Subcutaneous adipose tissue (tissue), 4 donors: ENCODE results near the gene CPA5. TPM values are rescaled to one million over a fixed set of nuclear protein-coding genes. Genes with fewer than 3 reads are reported as not detected.

Experiments
- total RNA-seq, 4 donors: library from RNA; depleted of rRNA; stranded (reverse); fragments of >200 nt; gene quantifications; one replicate each; pipeline ENCODE4 v1.1.0, GENCODE V29; 2016
- TF ChIP-seq, protein P1 (sequence below): fragments of 450-650 bp; IDR thresholded peaks from one replicate; pipeline ENCODE4 v1.5.1; 2016; ENCODE audit warnings: low read depth, mild to moderate bottlenecking, control low read depth, antibody characterized with exemption, moderate library complexity

CPA5 gene
- total RNA-seq, 4 donors from 2014 or later: not detected

GRCh38 chr7:130302649-130303048 lies 42.0 kb upstream of the CPA5 start:
- TF ChIP-seq, protein P1, sequence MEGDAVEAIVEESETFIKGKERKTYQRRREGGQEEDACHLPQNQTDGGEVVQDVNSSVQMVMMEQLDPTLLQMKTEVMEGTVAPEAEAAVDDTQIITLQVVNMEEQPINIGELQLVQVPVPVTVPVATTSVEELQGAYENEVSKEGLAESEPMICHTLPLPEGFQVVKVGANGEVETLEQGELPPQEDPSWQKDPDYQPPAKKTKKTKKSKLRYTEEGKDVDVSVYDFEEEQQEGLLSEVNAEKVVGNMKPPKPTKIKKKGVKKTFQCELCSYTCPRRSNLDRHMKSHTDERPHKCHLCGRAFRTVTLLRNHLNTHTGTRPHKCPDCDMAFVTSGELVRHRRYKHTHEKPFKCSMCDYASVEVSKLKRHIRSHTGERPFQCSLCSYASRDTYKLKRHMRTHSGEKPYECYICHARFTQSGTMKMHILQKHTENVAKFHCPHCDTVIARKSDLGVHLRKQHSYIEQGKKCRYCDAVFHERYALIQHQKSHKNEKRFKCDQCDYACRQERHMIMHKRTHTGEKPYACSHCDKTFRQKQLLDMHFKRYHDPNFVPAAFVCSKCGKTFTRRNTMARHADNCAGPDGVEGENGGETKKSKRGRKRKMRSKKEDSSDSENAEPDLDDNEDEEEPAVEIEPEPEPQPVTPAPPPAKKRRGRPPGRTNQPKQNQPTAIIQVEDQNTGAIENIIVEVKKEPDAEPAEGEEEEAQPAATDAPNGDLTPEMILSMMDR: no peak

DNA sequence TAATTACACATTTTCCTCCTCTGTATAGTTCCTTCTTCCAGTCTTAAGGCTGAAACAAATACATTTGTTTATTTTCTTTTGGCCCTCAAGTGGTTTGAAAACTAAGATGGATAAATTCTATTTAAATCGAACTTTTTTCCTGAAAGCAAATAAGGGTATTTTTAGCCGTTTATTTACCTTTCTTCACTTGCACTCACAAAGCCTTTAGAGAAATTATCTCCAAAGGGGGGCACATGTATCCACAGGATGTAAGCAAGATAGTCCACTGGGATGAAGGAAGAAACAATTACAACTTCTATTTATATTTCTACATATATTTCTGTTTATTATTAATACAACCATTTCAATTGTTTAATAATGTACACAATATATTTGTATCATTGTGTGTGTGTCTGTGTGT lies 41.5 kb upstream of the CPA5 start:
- TF ChIP-seq, protein P1: no peak

DNA sequence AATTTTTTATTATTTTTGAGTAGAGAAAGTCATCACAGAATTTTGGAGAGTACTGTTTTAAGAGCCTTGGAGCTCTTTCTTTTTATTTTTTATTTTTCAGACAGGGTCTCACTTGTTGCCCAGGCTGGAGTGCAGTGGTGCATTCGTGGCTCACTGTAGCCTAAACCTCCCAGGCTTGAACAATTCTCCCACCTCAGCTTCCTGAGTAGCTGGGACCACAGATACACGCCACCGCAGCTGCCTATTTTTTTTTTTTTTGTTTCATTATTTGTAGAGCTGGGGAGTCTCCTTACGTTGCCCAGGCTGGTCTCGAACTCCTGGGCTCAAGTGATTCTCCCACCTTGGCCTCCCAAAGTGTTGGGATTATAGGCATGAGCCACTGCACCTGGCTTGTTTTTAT lies 41.1 kb upstream of the CPA5 start:
- TF ChIP-seq, protein P1: no peak

DNA sequence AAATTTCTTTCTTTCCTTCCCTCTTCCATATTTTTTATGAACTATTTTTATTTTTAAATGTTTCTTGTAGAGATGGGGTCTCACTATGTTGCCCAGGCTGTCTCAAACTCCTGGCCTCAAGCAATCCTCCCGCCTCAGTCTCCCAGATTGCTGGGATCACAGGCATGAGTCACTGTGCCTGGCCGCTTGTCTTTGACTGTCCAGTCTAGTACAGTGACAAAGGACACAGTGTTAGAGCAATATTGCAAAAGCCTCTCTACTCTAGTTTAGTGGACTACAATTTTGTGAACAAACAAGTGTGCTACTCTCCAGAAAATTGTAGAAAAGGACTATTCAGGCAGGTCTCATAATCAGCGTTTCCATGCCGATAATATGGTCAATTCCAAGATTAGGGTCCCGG lies 40.6 kb upstream of the CPA5 start:
- TF ChIP-seq, protein P1: no peak

GRCh38 chr7:130304878-130305277 lies 39.7 kb upstream of the CPA5 start:
- TF ChIP-seq, protein P1: no peak

GRCh38 chr7:130305433-130306042 lies 39.1 kb upstream of the CPA5 start:
- TF ChIP-seq, protein P1: no peak

DNA sequence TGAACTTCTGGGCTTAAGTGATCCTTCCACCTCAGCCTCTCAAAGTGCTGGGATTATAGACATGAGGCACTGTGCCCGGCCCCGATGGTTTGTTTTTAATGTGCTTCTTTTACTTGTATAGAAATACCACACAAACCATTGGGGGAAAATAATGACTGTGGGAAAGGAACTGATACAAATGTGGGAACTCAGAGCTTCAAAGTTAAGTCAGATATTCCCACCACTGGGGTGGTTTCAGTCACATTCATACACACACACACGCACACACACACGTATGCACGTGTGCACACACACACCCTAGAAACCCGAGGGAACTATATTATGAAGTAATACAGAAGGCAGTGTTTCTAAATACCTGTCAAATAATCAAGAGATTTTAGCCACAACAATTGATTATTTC lies 34.6 kb upstream of the CPA5 start:
- TF ChIP-seq, protein P1: no peak
